Type B pancreatic cell (in vitro differentiated cells): Measurements from ENCODE around the gene SCAPER. TPM values are rescaled to one million over a fixed set of nuclear protein-coding genes. Genes with fewer than 3 reads are reported as not detected.

Experiments
- DNase-seq: peaks from one replicate; pipeline ENCODE4 v3.0.0; 2021; ENCODE audit warnings: mixed read lengths; ENCODE audit not compliant: unreplicated experiment; ENCODE audit errors: extremely low spot score
- H3K27ac Mint-ChIP-seq: 2 replicates; pipeline ENCODE4 v1.8.0; 2021; ENCODE audit warnings: mild to moderate bottlenecking, mixed read lengths
- H3K27me3 Mint-ChIP-seq: 2 replicates; pipeline ENCODE4 v1.8.0; 2021; ENCODE audit warnings: mixed read lengths
- H3K36me3 Mint-ChIP-seq: 2 replicates; pipeline ENCODE4 v1.8.0; 2021; ENCODE audit warnings: mixed read lengths
- H3K4me1 Mint-ChIP-seq: one replicate; pipeline ENCODE4 v1.8.0; 2021; ENCODE audit warnings: mixed read lengths; ENCODE audit not compliant: unreplicated experiment
- H3K4me3 Mint-ChIP-seq: 2 replicates; pipeline ENCODE4 v1.8.0; 2021; ENCODE audit warnings: mild to moderate bottlenecking, mixed read lengths
- H3K9me3 Mint-ChIP-seq: 2 replicates; pipeline ENCODE4 v1.8.0; 2021; ENCODE audit warnings: mixed read lengths
- total RNA-seq: library from RNA; stranded (reverse); gene quantifications from 2 replicates; pipeline ENCODE4 v1.2.1, GENCODE V29; 2021; ENCODE audit warnings: low replicate concordance
- TF ChIP-seq, protein P1 (sequence below): fragments of 200-600 bp; sonication (generic); conservative IDR thresholded peaks from 2 replicates; pipeline ENCODE4 v1.5.0; 2021; ENCODE audit warnings: antibody characterized with exemption, mild to moderate bottlenecking

The SCAPER gene
- total RNA-seq, 1 donor from 2014 or later, result 26.6 TPM

DNA sequence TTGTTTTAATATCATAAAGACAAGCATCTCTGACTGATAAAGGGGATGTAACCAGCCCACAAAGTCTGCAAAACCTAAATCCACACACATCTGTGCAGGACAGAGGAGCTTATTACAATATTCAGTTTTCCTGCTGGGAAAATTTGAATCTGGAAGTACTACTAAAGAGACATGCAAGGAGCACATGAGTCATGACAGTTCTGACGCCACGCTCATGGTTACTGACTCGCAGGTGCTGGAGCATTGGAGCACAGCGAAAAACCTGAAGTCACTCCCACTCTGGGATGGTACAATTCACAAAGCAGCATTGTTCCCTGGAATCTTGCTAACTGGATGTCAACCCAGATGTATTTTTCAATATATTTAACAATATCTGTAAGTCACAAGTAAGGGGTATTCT is 576.2 kb downstream of the SCAPER start:
- no peaks in the 10 kb centered on the region for H3K36me3 Mint-ChIP-seq
- peaks cover 1% of the 10 kb centered on the region for H3K9me3 Mint-ChIP-seq
- H3K4me3 Mint-ChIP-seq, result no peak overlapping the region
- no peak for DNase-seq
- H3K27ac Mint-ChIP-seq, result no peak overlapping the region
- TF ChIP-seq, protein P1, sequence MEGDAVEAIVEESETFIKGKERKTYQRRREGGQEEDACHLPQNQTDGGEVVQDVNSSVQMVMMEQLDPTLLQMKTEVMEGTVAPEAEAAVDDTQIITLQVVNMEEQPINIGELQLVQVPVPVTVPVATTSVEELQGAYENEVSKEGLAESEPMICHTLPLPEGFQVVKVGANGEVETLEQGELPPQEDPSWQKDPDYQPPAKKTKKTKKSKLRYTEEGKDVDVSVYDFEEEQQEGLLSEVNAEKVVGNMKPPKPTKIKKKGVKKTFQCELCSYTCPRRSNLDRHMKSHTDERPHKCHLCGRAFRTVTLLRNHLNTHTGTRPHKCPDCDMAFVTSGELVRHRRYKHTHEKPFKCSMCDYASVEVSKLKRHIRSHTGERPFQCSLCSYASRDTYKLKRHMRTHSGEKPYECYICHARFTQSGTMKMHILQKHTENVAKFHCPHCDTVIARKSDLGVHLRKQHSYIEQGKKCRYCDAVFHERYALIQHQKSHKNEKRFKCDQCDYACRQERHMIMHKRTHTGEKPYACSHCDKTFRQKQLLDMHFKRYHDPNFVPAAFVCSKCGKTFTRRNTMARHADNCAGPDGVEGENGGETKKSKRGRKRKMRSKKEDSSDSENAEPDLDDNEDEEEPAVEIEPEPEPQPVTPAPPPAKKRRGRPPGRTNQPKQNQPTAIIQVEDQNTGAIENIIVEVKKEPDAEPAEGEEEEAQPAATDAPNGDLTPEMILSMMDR, result no peak
- peaks cover 59% of the 10 kb centered on the region for H3K27me3 Mint-ChIP-seq
- peaks cover 1% of the 10 kb centered on the region for H3K4me1 Mint-ChIP-seq

GRCh38 chr15:76328106-76328696 is 576.9 kb downstream of the SCAPER start:
- Mint-ChIP-seq H3K9me3 (no peaks in the 10 kb centered on the region), H3K27ac (no peak overlapping the region), H3K27me3 (peaks cover 57% of the 10 kb centered on the region), H3K4me3 (no peak overlapping the region), H3K4me1 (no peaks in the 10 kb centered on the region), H3K36me3 (no peaks in the 10 kb centered on the region)
- DNase-seq, result no peak
- TF ChIP-seq, protein P1, result no peak

- H3K9me3 Mint-ChIP-seq, result no peaks in the 10 kb centered on the region
- H3K27ac Mint-ChIP-seq, result no peak overlapping the region
- peaks cover 53% of the 10 kb centered on the region for H3K27me3 Mint-ChIP-seq
- no peak overlapping the region for H3K4me3 Mint-ChIP-seq
- no peaks in the 10 kb centered on the region for H3K4me1 Mint-ChIP-seq
- TF ChIP-seq, protein P1, result no peak
- no peaks in the 10 kb centered on the region for H3K36me3 Mint-ChIP-seq
- no peak for DNase-seq
Observed at GRCh38 chr15:76327191-76328105, 577.7 kb downstream of the SCAPER start.

- H3K9me3 Mint-ChIP-seq, result no peaks in the 10 kb centered on the region
- peaks cover 54% of the 10 kb centered on the region for H3K27me3 Mint-ChIP-seq
- no peaks in the 10 kb centered on the region for H3K36me3 Mint-ChIP-seq
- H3K4me1 Mint-ChIP-seq, result no peaks in the 10 kb centered on the region
- no peak overlapping the region for H3K4me3 Mint-ChIP-seq
- TF ChIP-seq, protein P1, result no peak
- DNase-seq, result no peak
- no peak overlapping the region for H3K27ac Mint-ChIP-seq
Observed at GRCh38 chr15:76325704-76326103, 579.4 kb downstream of the SCAPER start.

DNA sequence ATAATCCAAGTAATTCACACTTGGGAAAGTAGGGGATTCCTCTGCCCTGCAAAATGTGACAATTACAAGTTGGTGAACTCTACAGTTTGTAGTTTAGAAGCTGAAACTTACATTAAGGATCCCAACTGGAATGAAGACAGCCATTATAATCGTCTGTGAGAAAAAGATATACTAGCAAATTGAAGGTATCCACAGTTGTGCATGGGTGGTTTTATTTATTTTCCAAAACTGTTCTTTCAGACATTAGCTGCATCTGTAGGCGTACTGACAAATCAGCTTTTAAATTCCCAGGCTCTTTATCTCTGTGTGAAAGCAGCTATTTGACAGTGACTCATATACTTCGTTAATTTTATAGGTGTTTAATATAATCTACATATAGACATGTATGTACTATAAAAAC is 581.1 kb downstream of the SCAPER start:
- TF ChIP-seq, protein P1, result no peak
- no peak for DNase-seq
- H3K9me3 Mint-ChIP-seq, result no peaks in the 10 kb centered on the region
- no peaks in the 10 kb centered on the region for H3K36me3 Mint-ChIP-seq
- peaks cover 41% of the 10 kb centered on the region for H3K27me3 Mint-ChIP-seq
- no peaks in the 10 kb centered on the region for H3K4me1 Mint-ChIP-seq
- H3K4me3 Mint-ChIP-seq, result no peak overlapping the region
- H3K27ac Mint-ChIP-seq, result no peak overlapping the region
